Caco-2 (cell line): ENCODE measurements around the gene ADGRD1. TPM values are rescaled to one million over a fixed set of nuclear protein-coding genes. Genes with fewer than 3 reads are reported as not detected.

Experiments used
- BruUV-seq: library from RNA; stranded (reverse); fragments of 400-500 nt; replicated peaks from 2 replicates; lab custom pipeline; 2021; lab: Mats Ljungman, UMichigan
- CTCF ChIA-PET: fragments of 300-600 bp; sonication (Branson Sonifier 250); formaldehyde crosslinking; loops from one replicate; lab custom pipeline; 2022; ENCODE audit warnings: antibody characterized with exemption; lab: Charles Lee
- POLR2A ChIA-PET: fragments of 300-600 bp; sonication (Branson Sonifier 250); formaldehyde crosslinking; loops from one replicate; lab custom pipeline; 2022; ENCODE audit warnings: antibody characterized with exemption; lab: Charles Lee
- DNase-seq, 2 experiments: peaks; one replicate each; pipeline versions ENCODE4 v3.0.0 to v3.0.0-alpha.2; 2020 to 2022
- H3K27me3 ChIP-seq: replicated peaks from 2 replicates; pipeline ENCODE4 v1.6.0; 2011; ENCODE audit warnings: low read length; ENCODE audit not compliant: control insufficient read depth, insufficient read depth
- H3K36me3 ChIP-seq: 2 replicates; pipeline ENCODE4 v1.5.1; 2011; ENCODE audit warnings: low read length; ENCODE audit not compliant: control insufficient read depth, insufficient read depth
- H3K4me1 ChIP-seq: fragments of 250-450 bp; sonication (Bioruptor Pico); 2 replicates; pipeline ENCODE4 v1.5.1; 2020; ENCODE audit warnings: mild to moderate bottlenecking
- H3K4me3 ChIP-seq: 2 replicates; pipeline ENCODE4 v1.5.1; 2011; ENCODE audit warnings: low read depth, mild to moderate bottlenecking, control low read depth, low read length
- H3K9me3 ChIP-seq: fragments of 250-450 bp; sonication (Bioruptor Pico); 2 replicates; pipeline ENCODE4 v1.5.1; 2020; ENCODE audit warnings: mild to moderate bottlenecking, moderate library complexity
- H3K27ac Mint-ChIP-seq: one replicate; pipeline ENCODE4 v1.8.0; 2022; ENCODE audit warnings: mixed read lengths; ENCODE audit not compliant: unreplicated experiment
- H3K27me3 Mint-ChIP-seq: one replicate; pipeline ENCODE4 v1.8.0; 2022; ENCODE audit warnings: mixed read lengths; ENCODE audit not compliant: insufficient read depth, unreplicated experiment
- H3K36me3 Mint-ChIP-seq: one replicate; pipeline ENCODE4 v1.8.0; 2022; ENCODE audit warnings: mild to moderate bottlenecking, mixed read lengths; ENCODE audit not compliant: insufficient read depth, unreplicated experiment
- H3K4me1 Mint-ChIP-seq: one replicate; pipeline ENCODE4 v1.8.0; 2022; ENCODE audit warnings: low read depth, mixed read lengths; ENCODE audit not compliant: unreplicated experiment
- H3K4me3 Mint-ChIP-seq: one replicate; pipeline ENCODE4 v1.8.0; 2022; ENCODE audit warnings: mild to moderate bottlenecking, moderate library complexity, mixed read lengths; ENCODE audit not compliant: unreplicated experiment
- H3K9me3 Mint-ChIP-seq: one replicate; pipeline ENCODE4 v1.8.0; 2022; ENCODE audit warnings: mixed read lengths; ENCODE audit not compliant: unreplicated experiment
- CTCF ChIP-seq, 2 experiments: fragments of 200-600 bp in 1 of 2; IDR thresholded peaks; 1 replicate in 1 of 2; 2 replicates in 1 of 2; pipeline versions ENCODE4 v1.5.1 to v1.8.0; 2011 to 2022; ENCODE audit warnings: antibody characterized with exemption in 1 of 2, control low read depth in 1 of 2, inconsistent platforms in 1 of 2, low read depth in 1 of 2, low read length in 1 of 2, mild to moderate bottlenecking in 1 of 2, moderate library complexity in 1 of 2; ENCODE audit not compliant: insufficient read depth in 1 of 2, severe bottlenecking in 1 of 2, unreplicated experiment in 1 of 2
- intact Hi-C: fragments of 100-400 bp; cut with micrococcal nuclease; formaldehyde crosslinking; loops from one replicate; pipeline ENCODE4 v1.10.0; 2022; ENCODE audit not compliant: unreplicated experiment
- total RNA-seq: library from RNA; stranded (reverse); gene quantifications from 2 replicates; pipeline ENCODE4 v1.2.3, GENCODE V29; 2022

Gene ADGRD1
- total RNA-seq, 1 experiment from 2014 or later = 3.6 TPM

GRCh38 chr12:131094831-131095805, 141.4 kb downstream of the ADGRD1 start:
- Histone ChIP-seq H3K27me3 (no peaks in the 10 kb centered on the region; the same call in 1 of the 2 replicates), H3K4me1 (0 out of 2 replicates have a peak, but pooled peaks cover 3% of the 10 kb centered on the region), H3K36me3 (no peaks in the 10 kb centered on the region), H3K4me3 (no peak overlapping the region), H3K9me3 (no peaks in the 10 kb centered on the region)
- Mint-ChIP-seq H3K4me3 (no peak overlapping the region), H3K27ac (no peak overlapping the region), H3K36me3 (no peaks in the 10 kb centered on the region), H3K9me3 (no peaks in the 10 kb centered on the region), H3K4me1 (no peaks in the 10 kb centered on the region), H3K27me3 (peaks cover 4% of the 10 kb centered on the region)
- TF ChIP-seq CTCF (IDR thresholded peaks at IDR 0.05; ENCODE audit: insufficient read depth in 1 of 2, low read depth in 1 of 2, low read length in 1 of 2, severe bottlenecking in 1 of 2, unreplicated experiment in 1 of 2) = no peak
- intact Hi-C loops = no loop called here
- no TSS peak for BruUV-seq
- POLR2A ChIA-PET = no interaction called here
- peak in 1 of 2 experiments; percentile 21 for DNase-seq
- CTCF ChIA-PET = no interaction called here

GRCh38 chr12:131095826-131096680, 142.3 kb downstream of the ADGRD1 start:
- DNase-seq = peak in 1 of 2 experiments; percentile 10
- Mint-ChIP-seq H3K9me3 (no peaks in the 10 kb centered on the region), H3K4me3 (no peak overlapping the region), H3K27ac (no peak overlapping the region), H3K4me1 (no peaks in the 10 kb centered on the region), H3K27me3 (peaks cover 4% of the 10 kb centered on the region), H3K36me3 (no peaks in the 10 kb centered on the region)
- H3K4me1 ChIP-seq = no peaks in the 10 kb centered on the region
- no TSS peak for BruUV-seq
- intact Hi-C loops = no loop called here
- ChIA-PET CTCF (no interaction called here), POLR2A (no interaction called here)
- no peaks in the 10 kb centered on the region for H3K9me3 ChIP-seq
- no peaks in the 10 kb centered on the region for H3K36me3 ChIP-seq
- no peak for TF ChIP-seq CTCF (IDR thresholded peaks at IDR 0.05; ENCODE audit: insufficient read depth in 1 of 2, low read depth in 1 of 2, low read length in 1 of 2, severe bottlenecking in 1 of 2, unreplicated experiment in 1 of 2)
- no peak overlapping the region for H3K4me3 ChIP-seq
- no peaks in the 10 kb centered on the region; the same call in 1 of the 2 replicates for H3K27me3 ChIP-seq

GRCh38 chr12:131096681-131097181, 143.0 kb downstream of the ADGRD1 start:
- H3K4me3 ChIP-seq = no peak overlapping the region
- Mint-ChIP-seq H3K27me3 (peaks cover 2% of the 10 kb centered on the region), H3K36me3 (no peaks in the 10 kb centered on the region), H3K4me3 (no peak overlapping the region), H3K4me1 (no peaks in the 10 kb centered on the region), H3K27ac (no peak overlapping the region), H3K9me3 (no peaks in the 10 kb centered on the region)
- H3K9me3 ChIP-seq = no peaks in the 10 kb centered on the region
- intact Hi-C loops = no loop called here
- BruUV-seq = no TSS peak
- H3K36me3 ChIP-seq = no peaks in the 10 kb centered on the region
- H3K27me3 ChIP-seq = no peaks in the 10 kb centered on the region; the same call in 1 of the 2 replicates
- no peak for TF ChIP-seq CTCF (IDR thresholded peaks at IDR 0.05; ENCODE audit: insufficient read depth in 1 of 2, low read depth in 1 of 2, low read length in 1 of 2, severe bottlenecking in 1 of 2, unreplicated experiment in 1 of 2)
- peak in 1 of 2 experiments; percentile 13 for DNase-seq
- no peaks in the 10 kb centered on the region for H3K4me1 ChIP-seq
- ChIA-PET POLR2A (no interaction called here), CTCF (interaction anchor here (0.7 kb wide), 1 partner anchor 144 kb away, joined by 3 read pairs; no protein-coding TSS in a partner anchor)
